Germinal center (tissue), 1 donor: Measurements from ENCODE around the gene ACOT12.
"Not testable (repeated sequence)": the region's sequence is repeated elsewhere in the genome, so short reads cannot be mapped to it uniquely, and the experiment has no call there.

ENCODE experiments used
- DNase-seq: peaks from one replicate; pipeline ENCODE4 v3.0.0; 2012; ENCODE audit warnings: mixed read lengths, low spot score

The ACOT12 gene

GRCh38 chr5:81393783-81394718, at the start of gene ACOT12:
ACOT12 (minus strand) TSS chr5:81394134; CDS start chr5:81394114, 20 bp downstream.
- no peak for DNase-seq

DNA sequence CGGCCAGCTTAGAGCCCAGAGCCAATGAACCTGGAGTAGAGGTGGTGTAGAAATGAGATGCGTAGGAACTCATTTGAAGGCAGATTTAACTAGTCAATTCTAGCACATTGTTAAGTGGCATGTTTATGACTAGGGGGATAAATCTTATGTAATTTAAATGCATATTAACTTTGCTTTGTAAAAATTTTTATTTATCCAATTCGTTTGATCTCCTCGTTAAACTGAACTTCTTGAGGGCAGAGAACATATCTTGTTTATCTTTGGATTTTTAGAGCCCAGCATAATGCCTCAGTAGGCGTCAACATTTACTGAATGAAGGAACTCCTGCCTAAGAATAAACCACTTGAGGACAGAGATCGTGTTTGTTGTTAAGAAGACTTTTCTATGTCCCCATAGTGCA, 41.1 kb upstream of the ACOT12 start:
- no peak for DNase-seq

- no peak for DNase-seq
Measured at GRCh38 chr5:81429985-81430384, 36.1 kb upstream of the ACOT12 start.

DNA sequence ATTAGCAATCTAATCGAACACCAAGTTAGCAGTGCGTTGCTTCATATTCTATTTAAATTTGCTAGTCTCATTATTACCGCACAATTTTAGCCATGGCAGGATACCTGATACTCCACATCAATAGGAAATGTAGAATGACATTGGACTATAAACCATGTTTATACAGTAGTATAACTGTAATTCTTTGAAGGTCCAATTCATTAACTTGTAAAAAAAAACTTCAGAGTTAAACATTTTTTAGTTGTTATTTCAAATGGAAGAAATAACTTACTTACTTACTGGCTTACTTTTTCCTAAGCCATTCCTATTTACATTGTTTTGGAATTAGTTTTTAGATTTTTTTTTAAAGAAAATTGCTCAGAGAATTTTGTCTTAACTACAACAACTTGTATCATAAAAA, 35.4 kb upstream of the ACOT12 start:
- no peak for DNase-seq

DNA sequence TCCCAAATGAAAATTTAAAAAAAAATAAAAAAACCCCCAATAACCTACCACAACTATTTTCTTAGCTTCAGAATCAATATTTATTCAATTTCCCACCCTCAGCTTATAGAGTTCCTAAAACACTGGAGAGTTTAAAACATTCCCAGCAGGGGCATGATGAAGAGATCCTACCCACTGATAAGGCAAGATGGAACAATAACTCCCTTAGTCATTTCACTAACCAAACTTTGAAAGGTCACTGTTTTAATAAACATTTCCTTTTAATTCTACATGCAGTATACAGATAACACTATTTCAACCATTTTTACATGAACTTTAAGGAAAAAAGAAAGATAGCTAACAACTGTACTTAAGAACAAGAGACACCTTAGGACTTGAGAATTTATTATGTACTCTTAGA, 34.9 kb upstream of the ACOT12 start:
- no peak for DNase-seq

- DNase-seq = no peak
Measured at GRCh38 chr5:81428446-81428845, 34.5 kb upstream of the ACOT12 start.

GRCh38 chr5:81427566-81427965, 33.6 kb upstream of the ACOT12 start:
- DNase-seq = no peak

GRCh38 chr5:81426359-81427030, 32.6 kb upstream of the ACOT12 start:
- DNase-seq = no peak

DNA sequence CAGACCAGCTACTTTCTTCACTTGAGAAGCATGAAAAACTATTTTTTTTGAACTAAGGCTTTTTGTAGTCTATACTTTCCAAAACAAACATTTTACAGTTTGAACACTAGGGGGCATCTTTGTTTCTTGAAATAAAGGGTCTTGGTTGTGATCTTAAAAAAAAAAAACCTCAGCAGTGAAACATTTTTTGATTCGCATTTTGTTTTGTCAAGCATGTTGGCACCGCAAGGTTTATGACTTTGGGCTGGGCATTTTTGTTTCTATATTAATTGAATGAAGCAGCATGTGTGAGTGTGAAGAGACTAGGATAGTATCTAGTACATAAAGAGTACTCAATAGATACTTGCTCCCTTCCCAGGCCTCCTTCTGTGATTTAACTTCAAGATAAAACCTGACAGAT, 31.6 kb upstream of the ACOT12 start:
- peak; percentile 26 for DNase-seq

DNA sequence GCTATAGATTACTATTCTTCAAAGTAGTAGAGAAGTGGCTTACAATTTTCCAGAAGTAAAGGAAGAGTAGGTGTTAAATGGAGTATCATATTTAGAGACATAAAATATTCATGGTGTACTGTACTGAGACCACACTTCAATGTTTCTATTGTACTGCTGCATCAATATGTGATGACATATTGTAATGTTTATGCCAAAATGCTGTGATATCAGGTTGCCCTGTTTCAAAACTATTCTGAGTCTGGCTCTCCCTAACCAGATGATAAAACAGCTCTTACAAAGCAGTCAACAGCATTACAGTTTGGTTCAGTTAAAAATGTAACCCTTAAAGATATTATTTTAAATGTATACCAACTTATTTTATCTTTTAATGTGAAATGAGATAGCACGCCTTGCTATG, 30.8 kb upstream of the ACOT12 start:
- no peak for DNase-seq

- no peak for DNase-seq
Measured at GRCh38 chr5:81422671-81423070, 28.7 kb upstream of the ACOT12 start.

DNA sequence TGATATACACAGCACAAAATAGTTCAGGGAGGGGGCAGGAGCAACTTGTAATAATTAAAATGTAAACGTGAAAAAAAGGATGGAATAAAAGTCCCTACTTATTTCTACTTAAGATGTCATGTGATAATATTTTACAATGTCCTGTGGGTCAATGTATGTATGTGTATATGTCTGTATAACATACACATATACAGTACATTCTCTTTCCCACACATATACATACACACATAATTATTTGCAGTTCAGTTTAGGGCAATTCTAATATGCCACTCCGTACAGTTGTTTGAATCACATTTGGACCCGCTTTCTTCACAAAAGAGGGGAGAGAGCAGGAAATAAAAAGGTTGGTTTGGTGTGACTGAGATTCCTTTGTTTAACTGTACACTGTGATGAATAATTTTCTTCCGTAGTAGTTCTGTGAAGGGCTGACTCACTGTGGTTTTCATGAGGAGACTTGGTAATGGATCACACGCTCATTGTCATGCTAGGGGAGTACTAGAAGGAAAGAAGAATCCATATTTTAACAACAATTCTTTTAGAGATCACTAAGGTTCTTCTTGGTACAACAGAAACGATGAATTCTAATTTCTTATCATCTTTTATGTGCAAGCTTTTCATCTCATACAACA, 26.2 kb upstream of the ACOT12 start:
- DNase-seq = no peak

GRCh38 chr5:81418606-81419005, 24.7 kb upstream of the ACOT12 start:
- DNase-seq = no peak

DNA sequence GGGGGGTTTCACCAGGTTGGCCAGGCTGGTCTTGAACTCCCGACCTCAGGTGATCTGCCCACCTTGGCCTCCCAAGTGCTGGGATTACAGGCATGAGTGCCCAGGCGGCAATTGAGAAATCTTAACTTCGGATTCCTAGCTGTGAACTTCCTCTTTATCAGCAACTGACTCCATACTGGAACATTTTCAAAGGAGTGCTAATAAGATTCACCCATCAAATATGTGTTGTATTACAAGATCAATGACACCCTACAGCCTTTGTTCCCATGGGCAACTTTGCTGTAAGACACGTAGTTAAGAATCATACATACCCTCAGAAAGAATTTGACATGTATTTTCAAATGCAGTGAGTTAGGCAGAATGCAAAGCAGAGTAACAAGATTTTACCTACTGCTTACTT, 23.1 kb upstream of the ACOT12 start:
- no peak for DNase-seq

DNA sequence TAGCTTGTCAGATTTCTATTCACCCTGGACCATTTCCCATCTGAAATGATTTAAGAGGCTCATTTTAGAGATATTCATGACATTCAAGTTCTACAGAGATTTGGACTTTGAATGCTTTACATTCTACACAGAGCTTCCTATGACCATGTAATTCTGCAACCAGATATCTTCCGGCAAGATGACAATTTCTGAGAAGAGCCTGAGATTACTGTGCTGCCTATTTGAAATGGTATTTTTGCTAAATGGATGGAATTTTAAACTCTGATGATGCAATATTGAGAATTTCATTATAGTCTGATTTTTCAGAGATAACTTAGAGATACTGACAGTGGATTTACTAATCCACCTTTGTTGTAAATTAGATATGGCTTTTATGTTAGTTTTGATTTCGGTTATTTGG, 16.0 kb upstream of the ACOT12 start:
- DNase-seq = no peak

DNA sequence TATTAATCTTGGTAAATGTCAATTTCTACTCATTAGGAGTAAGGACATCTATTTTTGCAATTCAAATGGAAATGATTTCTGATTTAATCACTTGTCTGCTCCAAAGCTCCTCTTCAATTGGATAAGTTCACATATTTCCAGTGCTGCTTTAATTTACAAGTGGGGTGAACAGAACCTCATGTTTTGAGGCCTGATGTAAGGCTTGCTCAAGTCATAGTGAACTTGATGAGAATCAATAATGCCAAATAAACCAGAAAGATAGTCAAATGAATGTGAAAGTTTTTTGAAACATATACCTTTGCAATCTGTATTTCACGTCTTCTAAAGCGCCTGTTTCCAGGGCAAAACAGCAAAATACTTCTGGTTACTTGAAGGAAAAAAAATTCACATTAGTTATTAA, 15.4 kb upstream of the ACOT12 start:
- DNase-seq = no peak

DNA sequence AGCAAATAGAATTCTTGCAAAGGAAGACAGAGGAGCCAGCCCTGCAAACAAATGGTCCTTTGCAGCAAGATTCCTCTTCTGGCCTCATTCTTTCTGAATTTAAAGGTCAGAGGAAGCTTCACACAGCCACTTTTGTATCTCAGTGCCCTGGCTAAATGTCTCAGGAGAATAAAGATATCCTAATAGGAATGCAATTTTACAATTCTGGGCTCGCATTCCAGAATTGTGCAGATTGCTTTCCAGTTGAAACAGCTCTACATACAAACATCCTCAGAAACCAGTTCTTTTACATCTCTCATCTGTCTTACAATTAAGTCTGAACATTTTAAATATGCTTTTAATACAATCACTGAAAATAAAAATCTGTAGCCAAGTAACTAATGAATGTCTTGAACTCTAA, 14.6 kb upstream of the ACOT12 start:
- DNase-seq = no peak

DNA sequence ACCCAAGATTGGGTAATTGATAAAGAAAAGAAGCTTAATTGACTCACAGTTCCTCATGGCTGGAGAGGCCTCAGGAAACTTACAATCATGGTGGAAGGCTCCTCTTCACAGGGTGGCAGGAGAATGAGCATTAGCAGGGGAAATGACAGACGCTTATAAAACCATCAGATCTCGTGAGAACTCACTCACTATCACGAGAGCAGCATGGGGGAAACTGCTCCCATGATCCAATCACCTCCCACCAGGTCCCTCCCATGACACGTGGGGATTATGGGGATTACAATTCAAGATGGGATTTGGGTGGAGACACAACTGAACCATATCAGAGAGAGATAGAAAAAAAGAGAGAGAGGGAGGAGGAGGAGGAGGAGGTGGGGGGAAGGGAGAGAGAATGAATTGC, 13.9 kb upstream of the ACOT12 start:
- DNase-seq = not testable (repeated sequence)

DNA sequence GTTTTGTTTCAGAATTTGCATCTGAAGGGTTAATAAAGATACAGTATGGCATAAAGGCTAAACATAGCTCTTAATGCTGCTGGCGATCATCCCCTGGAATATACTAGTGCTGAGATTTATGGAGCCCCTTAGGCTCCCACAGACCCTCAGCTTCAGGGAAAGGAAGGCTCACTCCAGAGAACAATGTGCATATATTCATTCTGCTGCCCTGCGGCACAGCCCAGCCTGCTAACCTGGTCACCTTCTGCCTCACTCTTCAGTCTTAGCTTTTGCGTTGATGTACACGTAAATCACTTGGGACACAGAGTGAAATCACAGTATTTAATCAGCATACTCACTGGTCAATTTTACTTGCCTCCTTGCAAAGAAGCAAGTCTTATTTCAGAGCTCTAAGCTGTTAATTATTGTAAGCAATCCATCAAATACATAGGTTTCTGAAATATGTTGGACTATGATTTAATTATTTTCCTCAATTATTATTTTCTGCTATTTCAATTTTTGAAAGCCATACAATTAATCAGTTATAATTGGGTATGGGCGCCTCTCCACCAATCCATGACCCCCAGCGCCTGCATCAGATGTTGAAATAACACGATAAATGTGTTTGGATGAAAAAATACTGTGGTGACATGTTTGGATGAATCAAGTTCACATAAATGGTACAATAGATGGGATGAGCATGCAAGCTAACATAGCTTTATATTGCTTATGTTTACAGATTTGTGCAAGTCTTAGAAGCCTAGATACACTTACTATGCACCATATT, 11.4 kb upstream of the ACOT12 start:
- no peak for DNase-seq

- no peak for DNase-seq
Measured at GRCh38 chr5:81402192-81402930, 8.4 kb upstream of the ACOT12 start.

- no peak for DNase-seq
Measured at GRCh38 chr5:81401266-81401665, 7.3 kb upstream of the ACOT12 start.

- DNase-seq = no peak
Measured at GRCh38 chr5:81400375-81400774, 6.4 kb upstream of the ACOT12 start.
